ENCODE data around the gene MRPL20. TPM values are rescaled to one million over a fixed set of nuclear protein-coding genes. Genes with fewer than 3 reads are reported as not detected.
"Not testable (repeated sequence)": the region's sequence is repeated elsewhere in the genome, so short reads cannot be mapped to it uniquely, and the experiment has no call there.

Gene MRPL20
- polyA plus RNA-seq, 1 donor from 2014 or later = 144 TPM

GRCh38 chr1:1407636-1408318 is 684 bp upstream of the MRPL20 start:
- peak overlapping the region; percentile 80 to 93 (median 81) for H3K27ac Mint-ChIP-seq
- H3K9me3 Mint-ChIP-seq = no peaks in the 10 kb centered on the region
- peaks cover 6% of the 10 kb centered on the region for H3K36me3 Mint-ChIP-seq
- H3K4me3 Mint-ChIP-seq = peak overlapping the region; percentile 90 to 97 (median 92)
- peaks cover 7 to 17% (median 15%) of the 10 kb centered on the region in 3 donors for H3K4me1 Mint-ChIP-seq
- H3K27me3 Mint-ChIP-seq = no peaks in the 10 kb centered on the region

- H3K27me3 Mint-ChIP-seq = no peaks in the 10 kb centered on the region
These were observed 832 bp downstream of the MRPL20 start for GRCh38 chr1:1406101-1406820.

GRCh38 chr1:1403653-1404052 is 3.4 kb downstream of the MRPL20 start:
- H3K4me3 Mint-ChIP-seq = peak overlapping the region in 3 of 4 donors; percentile 4 to 99 (median 70)
- peaks cover 8% of the 10 kb centered on the region for H3K36me3 Mint-ChIP-seq
- peak overlapping the region in 1 of 3 donors; percentile 57 for H3K27ac Mint-ChIP-seq
- no peaks in the 10 kb centered on the region for H3K9me3 Mint-ChIP-seq
- H3K27me3 Mint-ChIP-seq = no peaks in the 10 kb centered on the region
- H3K4me1 Mint-ChIP-seq = peaks cover 10 to 25% (median 15%) of the 10 kb centered on the region in 3 donors

More at GRCh38 chr1:1406101-1406820, 832 bp downstream of the MRPL20 start:
- no peaks in the 10 kb centered on the region for H3K9me3 Mint-ChIP-seq
- peaks cover 8% of the 10 kb centered on the region for H3K36me3 Mint-ChIP-seq
- H3K27ac Mint-ChIP-seq = peak overlapping the region; percentile 81 to 93 (median 93)
- H3K4me1 Mint-ChIP-seq = peaks cover 4 to 21% (median 15%) of the 10 kb centered on the region in 3 donors
- H3K4me3 Mint-ChIP-seq = peak overlapping the region; percentile 90 to 97 (median 94)

- not testable (repeated sequence) for H3K9me3 Mint-ChIP-seq, H3K27ac Mint-ChIP-seq, H3K27me3 Mint-ChIP-seq, H3K36me3 Mint-ChIP-seq
- Mint-ChIP-seq H3K4me1 (peaks cover 11 to 25% (median 20%) of the 10 kb centered on the region in 3 donors), H3K4me3 (peak overlapping the region in 2 of 4 donors; percentile 18 to 99)
These were observed 4.1 kb downstream of the MRPL20 start for GRCh38 chr1:1402901-1403392.

GRCh38 chr1:1402072-1402900 is 4.8 kb downstream of the MRPL20 start:
- no peaks in the 10 kb centered on the region for H3K27me3 Mint-ChIP-seq
- peak overlapping the region in 1 of 3 donors; percentile 99 for H3K27ac Mint-ChIP-seq
- peaks cover 8% of the 10 kb centered on the region for H3K36me3 Mint-ChIP-seq
- peak overlapping the region; percentile 46 to 99 (median 69) for H3K4me3 Mint-ChIP-seq
- no peaks in the 10 kb centered on the region for H3K9me3 Mint-ChIP-seq
- peaks cover 15 to 28% (median 24%) of the 10 kb centered on the region in 3 donors for H3K4me1 Mint-ChIP-seq

GRCh38 chr1:1401457-1402010 is 5.6 kb downstream of the MRPL20 start:
- Mint-ChIP-seq H3K9me3 (no peaks in the 10 kb centered on the region), H3K36me3 (peaks cover 8% of the 10 kb centered on the region), H3K27ac (peak overlapping the region; percentile 23 to 99 (median 82)), H3K27me3 (no peaks in the 10 kb centered on the region), H3K4me1 (peaks cover 15 to 28% (median 21%) of the 10 kb centered on the region in 3 donors), H3K4me3 (peak overlapping the region in 3 of 4 donors; percentile 46 to 99 (median 87))

GRCh38 chr1:1400576-1401456 is 6.3 kb downstream of the MRPL20 start:
- no peaks in the 10 kb centered on the region for H3K27me3 Mint-ChIP-seq
- peaks cover 8% of the 10 kb centered on the region for H3K36me3 Mint-ChIP-seq
- no peaks in the 10 kb centered on the region for H3K9me3 Mint-ChIP-seq
- peak overlapping the region; percentile 91 to 99 (median 95) for H3K27ac Mint-ChIP-seq
- H3K4me1 Mint-ChIP-seq = peaks cover 15 to 24% (median 18%) of the 10 kb centered on the region in 3 donors
- H3K4me3 Mint-ChIP-seq = peak overlapping the region; percentile 89 to 99 (median 94)

- H3K36me3 Mint-ChIP-seq = peaks cover 12% of the 10 kb centered on the region
- H3K27me3 Mint-ChIP-seq = no peaks in the 10 kb centered on the region
- H3K4me1 Mint-ChIP-seq = peaks cover 23 to 29% (median 23%) of the 10 kb centered on the region in 3 donors
- peak overlapping the region; percentile 91 to 99 (median 95) for H3K27ac Mint-ChIP-seq
- peak overlapping the region; percentile 89 to 99 (median 94) for H3K4me3 Mint-ChIP-seq
- H3K9me3 Mint-ChIP-seq = no peaks in the 10 kb centered on the region
These were observed 7.1 kb downstream of the MRPL20 start for GRCh38 chr1:1399872-1400575.

GRCh38 chr1:1399187-1399871 is 7.8 kb downstream of the MRPL20 start, which contains the start of gene CCNL2:
TSS of gene CCNL2 (minus strand) at chr1:1399335. CDS start at chr1:1399306, 29 bp downstream.
- Mint-ChIP-seq H3K4me1 (peaks cover 23 to 27% (median 24%) of the 10 kb centered on the region in 3 donors), H3K36me3 (peaks cover 12% of the 10 kb centered on the region), H3K27ac (peak within 1 kb of the TSS; percentile 91 to 99 (median 95)), H3K27me3 (no peaks in the 10 kb centered on the region), H3K9me3 (no peaks in the 10 kb centered on the region), H3K4me3 (peak within 1 kb of the TSS; percentile 89 to 99 (median 95))

GRCh38 chr1:1398677-1399186 is 8.4 kb downstream of the MRPL20 start:
- H3K36me3 Mint-ChIP-seq = peaks cover 11% of the 10 kb centered on the region
- peak overlapping the region; percentile 89 to 99 (median 95) for H3K4me3 Mint-ChIP-seq
- H3K27me3 Mint-ChIP-seq = no peaks in the 10 kb centered on the region
- peak overlapping the region; percentile 67 to 99 (median 84) for H3K27ac Mint-ChIP-seq
- no peaks in the 10 kb centered on the region for H3K9me3 Mint-ChIP-seq
- peaks cover 22 to 27% (median 24%) of the 10 kb centered on the region in 3 donors for H3K4me1 Mint-ChIP-seq

GRCh38 chr1:1397839-1398523 is 9.1 kb downstream of the MRPL20 start:
- peaks cover 7% of the 10 kb centered on the region for H3K36me3 Mint-ChIP-seq
- H3K4me1 Mint-ChIP-seq = peaks cover 16 to 25% (median 24%) of the 10 kb centered on the region in 3 donors
- no peaks in the 10 kb centered on the region for H3K9me3 Mint-ChIP-seq
- H3K27ac Mint-ChIP-seq = peak overlapping the region; percentile 67 to 86 (median 84)
- peak overlapping the region; percentile 89 to 97 (median 95) for H3K4me3 Mint-ChIP-seq
- no peaks in the 10 kb centered on the region for H3K27me3 Mint-ChIP-seq

GRCh38 chr1:1395166-1395565 is 11.9 kb downstream of the MRPL20 start:
- Mint-ChIP-seq H3K9me3 (no peaks in the 10 kb centered on the region), H3K4me3 (peak overlapping the region in 2 of 4 donors; percentile 14 to 85), H3K36me3 (peaks cover 4% of the 10 kb centered on the region), H3K27me3 (no peaks in the 10 kb centered on the region), H3K27ac (peak overlapping the region in 2 of 3 donors; percentile 5 to 33), H3K4me1 (peaks cover 14 to 24% (median 16%) of the 10 kb centered on the region in 3 donors)
